ENCODE measurements around the gene AKT1. TPM values are rescaled to one million over a fixed set of nuclear protein-coding genes. Genes with fewer than 3 reads are reported as not detected.

AKT1 gene
- total and polyA plus RNA-seq, 2 of the 13 experiments (the other 11 are each of a cell fraction or from before 2014, with no cell fraction given): 96.2 to 116 TPM

GRCh38 chr14:104768437-104769323 is 26.9 kb downstream of the AKT1 start (continued):
- peak; percentile 60 for TF ChIP-seq GATAD2A (CRISPR knock-in tag; IDR thresholded peaks at IDR 0.05)
- TF ChIP-seq ZNF367 (CRISPR knock-in tag; IDR thresholded peaks at IDR 0.05; ENCODE audit: borderline replicate concordance): 0 out of 2 replicates have a peak, but pooled peaks have one; percentile 44
- no peak for TF ChIP-seq ZIK1 (CRISPR knock-in tag; IDR thresholded peaks at IDR 0.05; ENCODE audit: borderline replicate concordance, low read depth)
- peak; percentile 76; the same call in 1 of the 2 replicates for TF ChIP-seq SSRP1 (CRISPR knock-in tag; IDR thresholded peaks at IDR 0.05)
- TF ChIP-seq HBP1 (CRISPR knock-in tag; IDR thresholded peaks at IDR 0.05; ENCODE audit: low read depth): peak; percentile 67; the same call in 1 of the 2 replicates
- TF ChIP-seq ZFX (CRISPR knock-in tag; IDR thresholded peaks at IDR 0.05; ENCODE audit: low read depth): peak; percentile 92
- peak; percentile 73 to 90 for TF ChIP-seq HMGXB4 (CRISPR knock-in tag; IDR thresholded peaks at IDR 0.05; ENCODE audit: borderline replicate concordance in 1 of 2, low read depth in 1 of 2)
- TF ChIP-seq ZNF431 (CRISPR knock-in tag; IDR thresholded peaks at IDR 0.05; ENCODE audit: borderline replicate concordance, low read depth): 0 out of 2 replicates have a peak, but pooled peaks have one; percentile 34
- peak; percentile 26; the same call in 1 of the 2 replicates for TF ChIP-seq CHD2 (IDR thresholded peaks at IDR 0.05; ENCODE audit: low read depth, low read length)
- 0 out of 2 replicates have a peak, but pooled peaks have one; percentile 24 for TF ChIP-seq CEBPG (CRISPR knock-in tag; IDR thresholded peaks at IDR 0.05)
- peak; percentile 73; the same call in 1 of the 2 replicates for TF ChIP-seq ZSCAN25 (CRISPR knock-in tag; IDR thresholded peaks at IDR 0.05)
- 0 out of 2 replicates have a peak, but pooled peaks have one; percentile 46 for TF ChIP-seq HES4 (CRISPR knock-in tag; IDR thresholded peaks at IDR 0.05; ENCODE audit: borderline replicate concordance)
- TF ChIP-seq U2AF1 (optimal IDR thresholded peaks at IDR 0.05; ENCODE audit: low read depth, low read length): peak; percentile 42
- 0 out of 2 replicates have a peak, but pooled peaks have one; percentile 8 for TF ChIP-seq NRL (CRISPR knock-in tag; IDR thresholded peaks at IDR 0.05; ENCODE audit: borderline replicate concordance)
- 0 out of 2 replicates have a peak, but pooled peaks have one; percentile 37 for TF ChIP-seq PHF20 (CRISPR knock-in tag; IDR thresholded peaks at IDR 0.05)
- TF ChIP-seq ZFY (CRISPR knock-in tag; IDR thresholded peaks at IDR 0.05): peak; percentile 74
- TF ChIP-seq ZNF44 (CRISPR knock-in tag; IDR thresholded peaks at IDR 0.05): peak; percentile 49; the same call in 1 of the 2 replicates
- no peak for TF ChIP-seq ZNF83 (CRISPR knock-in tag; IDR thresholded peaks at IDR 0.05; ENCODE audit: borderline replicate concordance)
- peak; percentile 43; the same call in 1 of the 2 replicates for TF ChIP-seq ZNF747 (CRISPR knock-in tag; IDR thresholded peaks at IDR 0.05; ENCODE audit: borderline replicate concordance)
- TF ChIP-seq HDAC2 (CRISPR knock-in tag; IDR thresholded peaks at IDR 0.05): peak; percentile 38; the same call in 1 of the 2 replicates
- no peak; the same call in 1 of the 2 replicates for TF ChIP-seq MEIS2 (CRISPR knock-in tag; IDR thresholded peaks at IDR 0.05)
- peak; percentile 21; the same call in 1 of the 2 replicates for TF ChIP-seq MEF2D (CRISPR knock-in tag; IDR thresholded peaks at IDR 0.05)
- TF ChIP-seq BRCA1 (CRISPR knock-in tag; IDR thresholded peaks at IDR 0.05): peak; percentile 63; the same call in 1 of the 2 replicates
- peak; percentile 57; the same call in 1 of the 2 replicates for TF ChIP-seq ZNF766 (CRISPR knock-in tag; IDR thresholded peaks at IDR 0.05; ENCODE audit: borderline replicate concordance)
- peak; percentile 18 for TF ChIP-seq TFDP2 (CRISPR knock-in tag; IDR thresholded peaks at IDR 0.05)
- TF ChIP-seq CBX5 (CRISPR knock-in tag; IDR thresholded peaks at IDR 0.05; ENCODE audit: borderline replicate concordance): peak; percentile 72; the same call in 1 of the 2 replicates
